ENCODE measurements around the gene STEAP4. TPM values are rescaled to one million over a fixed set of nuclear protein-coding genes. Genes with fewer than 3 reads are reported as not detected.

Gene STEAP4
- total and polyA plus RNA-seq, 7 donors, result 5.2 to 31.7 (median 20.3) TPM

DNA sequence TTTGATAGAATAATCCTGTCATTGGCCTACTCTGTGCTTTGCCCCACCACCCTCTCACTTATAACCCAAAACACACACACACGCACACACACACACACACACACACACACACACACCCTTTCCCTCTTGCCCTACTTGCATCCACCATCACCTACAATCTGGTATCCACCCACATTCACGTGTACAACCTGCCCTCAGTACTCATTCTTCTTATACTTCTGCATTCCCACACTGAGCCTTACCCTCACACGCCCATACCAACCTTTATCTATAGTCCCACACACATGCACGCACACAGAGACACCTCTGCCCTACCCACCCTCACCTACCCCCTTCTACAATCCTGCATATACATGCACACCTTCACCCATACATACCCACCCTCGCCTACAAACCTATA lies 76.0 kb downstream of the STEAP4 start:
- Histone ChIP-seq H3K9me3 (no peaks in the 10 kb centered on the region), H3K4me1 (no peaks in the 10 kb centered on the region), H3K4me3 (no peak overlapping the region), H3K36me3 (ENCODE audit: insufficient read depth in 1 of 2, low read depth in 1 of 2) (no peaks in the 10 kb centered on the region), H3K27ac (no peak overlapping the region), H3K27me3 (ENCODE audit: insufficient read depth in 3 of 3, low read length in 2 of 3) (no peaks in the 10 kb centered on the region)
- intact Hi-C loops (cut with DNase I), result no loop called here
- ATAC-seq (no peak), DNase-seq (no peak)
- TF ChIP-seq, protein P1, sequence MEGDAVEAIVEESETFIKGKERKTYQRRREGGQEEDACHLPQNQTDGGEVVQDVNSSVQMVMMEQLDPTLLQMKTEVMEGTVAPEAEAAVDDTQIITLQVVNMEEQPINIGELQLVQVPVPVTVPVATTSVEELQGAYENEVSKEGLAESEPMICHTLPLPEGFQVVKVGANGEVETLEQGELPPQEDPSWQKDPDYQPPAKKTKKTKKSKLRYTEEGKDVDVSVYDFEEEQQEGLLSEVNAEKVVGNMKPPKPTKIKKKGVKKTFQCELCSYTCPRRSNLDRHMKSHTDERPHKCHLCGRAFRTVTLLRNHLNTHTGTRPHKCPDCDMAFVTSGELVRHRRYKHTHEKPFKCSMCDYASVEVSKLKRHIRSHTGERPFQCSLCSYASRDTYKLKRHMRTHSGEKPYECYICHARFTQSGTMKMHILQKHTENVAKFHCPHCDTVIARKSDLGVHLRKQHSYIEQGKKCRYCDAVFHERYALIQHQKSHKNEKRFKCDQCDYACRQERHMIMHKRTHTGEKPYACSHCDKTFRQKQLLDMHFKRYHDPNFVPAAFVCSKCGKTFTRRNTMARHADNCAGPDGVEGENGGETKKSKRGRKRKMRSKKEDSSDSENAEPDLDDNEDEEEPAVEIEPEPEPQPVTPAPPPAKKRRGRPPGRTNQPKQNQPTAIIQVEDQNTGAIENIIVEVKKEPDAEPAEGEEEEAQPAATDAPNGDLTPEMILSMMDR (IDR thresholded peaks at IDR 0.05), result no peak
- WGBS, 3 donors, result 82 to 89% (median 84%) methylated on average over 5 of the region's 5 CpGs

DNA sequence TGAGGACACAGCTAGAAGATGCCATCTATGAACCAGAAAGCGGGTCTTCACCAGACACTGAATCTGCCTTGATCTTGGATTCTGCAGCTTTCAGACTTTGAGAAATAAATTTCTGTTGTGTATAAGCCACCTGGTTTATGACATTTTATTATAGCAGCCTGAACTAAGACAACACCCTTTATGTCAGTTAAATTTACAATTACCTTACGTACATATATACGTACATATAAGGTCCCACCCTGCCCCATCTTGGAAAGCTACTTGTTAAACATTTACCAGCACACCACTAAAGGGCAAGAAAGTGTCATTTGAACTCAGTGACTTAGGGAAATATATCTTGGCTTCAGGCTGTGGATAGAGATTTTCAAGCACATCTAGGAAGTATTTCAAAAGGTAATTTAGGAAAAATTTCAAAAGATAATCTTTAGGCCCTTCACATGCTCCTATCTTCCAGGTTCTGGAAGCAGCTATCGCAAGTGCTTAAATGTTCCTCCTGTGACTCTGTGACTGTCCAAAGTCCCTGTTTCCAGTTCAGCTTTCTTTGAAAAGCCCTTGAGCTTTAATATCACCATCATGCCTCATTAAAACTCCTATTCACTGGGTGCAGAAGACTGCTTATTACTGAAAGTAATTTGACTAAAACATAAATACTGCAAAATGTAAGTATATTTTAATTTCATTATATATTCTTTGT lies 77.2 kb downstream of the STEAP4 start:
- TF ChIP-seq, protein P1 (IDR thresholded peaks at IDR 0.05), result no peak
- no peaks in the 10 kb centered on the region for H3K36me3 ChIP-seq (ENCODE audit: insufficient read depth in 1 of 2, low read depth in 1 of 2)
- no peak for ATAC-seq
- H3K27me3 ChIP-seq (ENCODE audit: insufficient read depth in 3 of 3, low read length in 2 of 3), result no peaks in the 10 kb centered on the region
- H3K27ac ChIP-seq, result no peak overlapping the region
- no peaks in the 10 kb centered on the region for H3K4me1 ChIP-seq
- no peak overlapping the region for H3K4me3 ChIP-seq
- no peak for DNase-seq
- 96 to 98% (median 97%) methylated on average over 4 of the region's 4 CpGs for WGBS, 3 donors
- no peaks in the 10 kb centered on the region for H3K9me3 ChIP-seq
- intact Hi-C loops (cut with DNase I), result no loop called here

GRCh38 chr7:88226886-88227516 lies 79.7 kb downstream of the STEAP4 start:
- intact Hi-C loops (cut with DNase I), result no loop called here
- H3K4me1 ChIP-seq, result no peaks in the 10 kb centered on the region
- no peak overlapping the region for H3K27ac ChIP-seq
- H3K9me3 ChIP-seq, result no peaks in the 10 kb centered on the region
- no peak overlapping the region for H3K4me3 ChIP-seq
- TF ChIP-seq, protein P1 (IDR thresholded peaks at IDR 0.05), result no peak
- H3K36me3 ChIP-seq (ENCODE audit: insufficient read depth in 1 of 2, low read depth in 1 of 2), result no peaks in the 10 kb centered on the region
- WGBS, 3 donors, result 86 to 94% (median 88%) methylated on average over 6 of the region's 6 CpGs
- ATAC-seq (no peak), DNase-seq (no peak)
- no peaks in the 10 kb centered on the region for H3K27me3 ChIP-seq (ENCODE audit: insufficient read depth in 3 of 3, low read length in 2 of 3)

- ATAC-seq, result no peak
- Histone ChIP-seq H3K4me3 (no peak overlapping the region), H3K36me3 (ENCODE audit: insufficient read depth in 1 of 2, low read depth in 1 of 2) (no peaks in the 10 kb centered on the region), H3K4me1 (no peaks in the 10 kb centered on the region), H3K27me3 (ENCODE audit: insufficient read depth in 3 of 3, low read length in 2 of 3) (no peaks in the 10 kb centered on the region), H3K27ac (no peak overlapping the region), H3K9me3 (no peaks in the 10 kb centered on the region)
- no peak for DNase-seq
- intact Hi-C loops (cut with DNase I), result no loop called here
- TF ChIP-seq, protein P1 (IDR thresholded peaks at IDR 0.05), result no peak
- 89 to 91% (median 89%) methylated on average over 4 of the region's 4 CpGs for WGBS, 3 donors
These were observed 80.5 kb downstream of the STEAP4 start for GRCh38 chr7:88226201-88226600.

Measured in psoas muscle (tissue), 8 donors.